ENCODE results near the gene SLC2A13. TPM values are rescaled to one million over a fixed set of nuclear protein-coding genes. Genes with fewer than 3 reads are reported as not detected.

The SLC2A13 gene
- total RNA-seq, 6 experiments from 2014 or later, result 5.2 to 11.7 (median 8.7) TPM

DNA sequence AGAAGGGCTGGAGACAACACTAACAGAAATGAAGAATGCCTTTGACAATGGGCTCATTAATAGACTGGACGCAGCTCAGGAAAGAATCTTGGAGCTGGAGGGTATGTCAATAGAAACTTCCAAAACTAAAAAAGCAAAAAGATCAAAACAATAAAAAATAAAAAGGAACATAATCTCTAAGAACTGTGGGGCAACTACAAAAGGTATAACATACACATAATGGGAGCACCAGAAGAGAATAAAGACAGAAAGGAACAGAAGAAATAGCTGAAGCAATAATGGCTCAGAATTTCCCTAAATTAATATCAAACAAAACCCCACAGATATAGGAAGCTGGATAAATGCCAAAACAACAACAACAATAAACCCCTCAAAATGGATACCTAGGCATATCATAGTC, 362.2 kb downstream of the SLC2A13 start:
- no peak for DNase-seq
- Histone ChIP-seq H3K9me3 (no peaks in the 10 kb centered on the region), H3K27me3 (no peaks in the 10 kb centered on the region), H3K36me3 (no peaks in the 10 kb centered on the region), H3K27ac (no peak overlapping the region), H3K4me1 (no peaks in the 10 kb centered on the region), H3K4me3 (no peak overlapping the region)
- WGBS (ENCODE audit: insufficient coverage, low coverage, low lambda C conversion rate, missing lambda C conversion rate), result 100% methylated on average over 1 of the region's 1 CpG
- intact Hi-C loops (cut with DNase I), result no loop called here
- ATAC-seq, result no peak
- no peak for TF ChIP-seq POLR2A (IDR thresholded peaks at IDR 0.05)
- TF ChIP-seq, protein P1, sequence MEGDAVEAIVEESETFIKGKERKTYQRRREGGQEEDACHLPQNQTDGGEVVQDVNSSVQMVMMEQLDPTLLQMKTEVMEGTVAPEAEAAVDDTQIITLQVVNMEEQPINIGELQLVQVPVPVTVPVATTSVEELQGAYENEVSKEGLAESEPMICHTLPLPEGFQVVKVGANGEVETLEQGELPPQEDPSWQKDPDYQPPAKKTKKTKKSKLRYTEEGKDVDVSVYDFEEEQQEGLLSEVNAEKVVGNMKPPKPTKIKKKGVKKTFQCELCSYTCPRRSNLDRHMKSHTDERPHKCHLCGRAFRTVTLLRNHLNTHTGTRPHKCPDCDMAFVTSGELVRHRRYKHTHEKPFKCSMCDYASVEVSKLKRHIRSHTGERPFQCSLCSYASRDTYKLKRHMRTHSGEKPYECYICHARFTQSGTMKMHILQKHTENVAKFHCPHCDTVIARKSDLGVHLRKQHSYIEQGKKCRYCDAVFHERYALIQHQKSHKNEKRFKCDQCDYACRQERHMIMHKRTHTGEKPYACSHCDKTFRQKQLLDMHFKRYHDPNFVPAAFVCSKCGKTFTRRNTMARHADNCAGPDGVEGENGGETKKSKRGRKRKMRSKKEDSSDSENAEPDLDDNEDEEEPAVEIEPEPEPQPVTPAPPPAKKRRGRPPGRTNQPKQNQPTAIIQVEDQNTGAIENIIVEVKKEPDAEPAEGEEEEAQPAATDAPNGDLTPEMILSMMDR (IDR thresholded peaks at IDR 0.05), result no peak

DNA sequence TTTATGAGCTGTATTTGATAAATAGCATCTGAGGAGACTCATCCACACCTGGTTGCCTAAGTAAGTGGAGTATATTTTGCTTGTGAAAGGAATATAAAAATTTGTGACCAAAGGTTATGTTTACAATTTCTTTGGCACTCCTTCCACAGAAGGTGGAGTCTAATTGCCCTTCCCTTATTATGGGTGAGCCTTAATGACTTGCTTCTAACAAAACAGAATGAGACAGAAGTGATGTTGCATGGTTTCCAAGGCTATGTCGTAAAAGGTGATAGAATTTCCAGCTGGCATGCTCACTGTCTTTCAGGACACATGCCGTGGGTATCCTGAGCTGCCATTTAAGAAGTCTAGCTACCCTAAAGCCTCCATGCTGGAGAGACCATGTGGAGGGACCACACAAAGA, 369.5 kb downstream of the SLC2A13 start:
- no peaks in the 10 kb centered on the region for H3K27me3 ChIP-seq
- no peak for ATAC-seq
- H3K36me3 ChIP-seq, result no peaks in the 10 kb centered on the region
- no peaks in the 10 kb centered on the region for H3K4me1 ChIP-seq
- intact Hi-C loops (cut with DNase I), result no loop called here
- no peak overlapping the region for H3K4me3 ChIP-seq
- H3K27ac ChIP-seq, result no peak overlapping the region
- H3K9me3 ChIP-seq, result peaks cover 0 to 12% (median 3%) of the 10 kb centered on the region in 4 donors
- no peak for DNase-seq
- TF ChIP-seq, protein P1 (IDR thresholded peaks at IDR 0.05), result no peak
- no peak for TF ChIP-seq POLR2A (IDR thresholded peaks at IDR 0.05)
- WGBS (ENCODE audit: insufficient coverage, low coverage, low lambda C conversion rate, missing lambda C conversion rate), result 100% methylated on average over 1 of the region's 2 CpGs

DNA sequence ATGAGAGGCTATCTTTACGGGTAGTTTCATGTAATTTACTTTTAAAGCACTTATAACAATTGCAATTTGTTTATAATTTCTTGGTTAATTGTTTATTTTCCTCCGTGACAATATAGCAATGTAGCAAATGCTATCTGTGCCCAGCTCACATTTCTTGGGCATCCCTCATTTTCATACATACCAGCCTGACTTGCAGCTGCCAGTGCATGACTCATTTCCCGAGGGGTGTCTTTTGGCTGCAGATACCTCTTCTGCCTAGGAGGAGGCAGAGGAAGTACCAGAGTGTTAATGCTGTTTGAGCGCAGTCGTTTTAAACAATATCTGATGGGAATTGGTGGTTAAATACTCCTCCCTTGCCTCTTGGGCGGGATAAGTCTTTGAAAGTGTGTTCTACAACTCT, 382.1 kb downstream of the SLC2A13 start:
- 47% methylated on average over 6 of the region's 6 CpGs for WGBS (ENCODE audit: insufficient coverage, low coverage, low lambda C conversion rate, missing lambda C conversion rate)
- Histone ChIP-seq H3K36me3 (no peaks in the 10 kb centered on the region), H3K27me3 (no peaks in the 10 kb centered on the region), H3K9me3 (no peaks in the 10 kb centered on the region), H3K27ac (no peak overlapping the region), H3K4me3 (no peak overlapping the region), H3K4me1 (no peaks in the 10 kb centered on the region)
- ATAC-seq (no peak), DNase-seq (no peak)
- TF ChIP-seq, protein P1 (IDR thresholded peaks at IDR 0.05), result no peak
- TF ChIP-seq POLR2A (IDR thresholded peaks at IDR 0.05), result no peak
- intact Hi-C loops (cut with DNase I), result no loop called here

DNA sequence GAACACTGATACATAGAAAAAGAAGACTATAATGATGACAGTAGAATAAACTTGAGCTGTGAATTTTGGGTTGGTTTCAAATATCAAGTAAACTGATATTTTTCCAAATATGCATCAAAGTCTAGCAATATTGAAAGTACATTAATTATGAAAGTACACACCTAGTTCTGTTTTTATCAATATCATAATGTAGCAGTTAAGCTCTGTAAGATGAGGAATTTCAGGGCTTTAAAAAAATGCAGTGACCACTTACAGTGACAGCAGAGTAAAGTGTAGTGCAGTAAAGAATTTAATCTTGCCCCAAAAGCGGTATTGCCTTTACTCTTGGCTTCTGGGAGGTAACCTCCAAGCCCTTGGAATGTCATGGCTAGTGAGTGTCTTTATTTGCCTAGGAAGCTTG, 383.4 kb downstream of the SLC2A13 start:
- ATAC-seq (no peak), DNase-seq (no peak)
- Histone ChIP-seq H3K27me3 (no peaks in the 10 kb centered on the region), H3K4me3 (no peak overlapping the region), H3K9me3 (no peaks in the 10 kb centered on the region), H3K27ac (no peak overlapping the region), H3K4me1 (no peaks in the 10 kb centered on the region), H3K36me3 (no peaks in the 10 kb centered on the region)
- WGBS (ENCODE audit: insufficient coverage, low coverage, low lambda C conversion rate, missing lambda C conversion rate), result 64% methylated on average over 1 of the region's 1 CpG
- intact Hi-C loops (cut with DNase I), result no loop called here
- TF ChIP-seq POLR2A (IDR thresholded peaks at IDR 0.05), result no peak
- TF ChIP-seq, protein P1 (IDR thresholded peaks at IDR 0.05), result no peak

DNA sequence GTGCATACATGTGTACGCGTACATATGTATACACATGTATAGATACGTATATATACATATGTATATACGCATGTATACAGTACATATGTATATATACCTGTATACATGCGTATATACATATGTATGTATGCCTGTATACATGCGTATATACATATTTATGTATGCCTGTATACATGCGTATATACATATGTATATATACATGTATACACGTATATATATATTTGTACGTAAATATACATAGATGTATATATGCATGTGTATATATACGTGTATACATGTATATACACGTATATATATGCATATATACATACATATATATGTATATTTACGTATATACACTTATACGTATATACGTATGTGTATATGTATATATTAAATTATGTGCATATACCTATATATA, 392.3 kb downstream of the SLC2A13 start:
- no peak for ATAC-seq
- H3K36me3 ChIP-seq, result no peaks in the 10 kb centered on the region
- no peaks in the 10 kb centered on the region for H3K27me3 ChIP-seq
- intact Hi-C loops (cut with DNase I), result no loop called here
- WGBS (ENCODE audit: insufficient coverage, low coverage, low lambda C conversion rate, missing lambda C conversion rate), result 85% methylated on average over 14 of the region's 14 CpGs
- H3K4me1 ChIP-seq, result no peaks in the 10 kb centered on the region
- no peak for DNase-seq
- TF ChIP-seq, protein P1 (IDR thresholded peaks at IDR 0.05), result no peak
- TF ChIP-seq POLR2A (IDR thresholded peaks at IDR 0.05), result no peak
- H3K27ac ChIP-seq, result no peak overlapping the region
- H3K4me3 ChIP-seq, result no peak overlapping the region
- H3K9me3 ChIP-seq, result no peaks in the 10 kb centered on the region
